ENCODE measurements around the gene PRKCE. TPM values are rescaled to one million over a fixed set of nuclear protein-coding genes. Genes with fewer than 3 reads are reported as not detected.

The PRKCE gene
- polyA plus RNA-seq, 3 donors, result 8.3 to 9.2 (median 8.7) TPM

DNA sequence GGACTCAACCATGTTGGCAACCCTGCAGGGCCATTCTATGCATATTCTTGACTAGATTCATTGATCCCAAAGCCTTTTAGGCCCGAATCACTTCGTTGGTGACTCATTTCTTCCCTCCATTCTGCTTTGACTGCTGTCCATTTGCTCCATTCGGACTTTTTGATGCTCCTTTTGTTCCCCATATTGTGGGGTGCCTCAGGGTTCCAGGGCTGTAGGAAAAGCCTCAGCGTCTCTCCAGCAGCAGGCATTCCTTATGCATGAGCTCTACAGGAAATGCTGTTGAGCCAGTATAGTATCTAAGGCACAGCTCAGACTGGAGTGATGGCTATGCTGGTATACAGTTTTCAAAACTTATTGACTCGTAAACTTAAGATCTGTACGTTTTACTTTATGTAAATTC lies 292.6 kb downstream of the PRKCE start:
- DNase-seq (ENCODE audit: low read depth in 3 of 3, low spot score in 2 of 3), result no peak

DNA sequence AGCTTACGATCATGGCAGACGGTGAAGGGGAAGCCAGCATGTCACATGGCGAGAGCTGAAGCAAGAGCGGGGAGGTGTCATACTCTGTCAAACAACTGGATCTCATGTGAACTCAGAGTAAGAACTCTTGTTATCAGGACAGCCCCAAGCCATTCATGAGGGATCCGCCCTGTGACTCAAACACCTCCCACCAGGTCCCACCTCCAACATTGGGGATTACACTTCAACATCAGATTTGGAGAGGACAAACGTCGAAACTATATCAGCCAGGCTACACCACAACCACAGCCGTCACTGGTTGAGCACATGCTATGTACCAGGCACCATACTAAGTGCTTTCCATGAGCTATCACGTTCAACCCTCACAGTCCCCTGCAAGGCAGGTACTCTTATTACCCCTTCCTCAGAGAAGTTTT lies 293.8 kb downstream of the PRKCE start:
- DNase-seq (ENCODE audit: low read depth in 3 of 3, low spot score in 2 of 3), result no peak

DNA sequence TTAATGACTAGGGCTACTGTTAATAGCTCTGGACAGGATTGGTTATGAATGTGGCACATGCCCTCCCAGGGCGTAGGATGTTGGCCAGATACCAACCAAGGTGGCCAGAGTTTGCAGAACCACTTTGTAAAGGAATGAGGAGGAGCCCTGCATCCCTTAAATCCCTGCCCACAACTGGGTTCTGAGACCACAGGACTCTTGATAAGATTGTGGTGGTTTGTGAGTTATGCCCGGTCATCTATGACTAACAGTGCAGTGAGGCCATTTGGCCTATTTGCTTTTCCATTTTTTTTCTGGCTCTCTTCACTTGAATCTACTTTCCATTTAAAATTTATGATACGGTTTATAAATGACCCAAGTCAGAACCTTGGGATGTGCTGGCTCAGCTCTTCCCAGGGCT lies 294.5 kb downstream of the PRKCE start:
- DNase-seq (ENCODE audit: low read depth in 3 of 3, low spot score in 2 of 3), result no peak

DNA sequence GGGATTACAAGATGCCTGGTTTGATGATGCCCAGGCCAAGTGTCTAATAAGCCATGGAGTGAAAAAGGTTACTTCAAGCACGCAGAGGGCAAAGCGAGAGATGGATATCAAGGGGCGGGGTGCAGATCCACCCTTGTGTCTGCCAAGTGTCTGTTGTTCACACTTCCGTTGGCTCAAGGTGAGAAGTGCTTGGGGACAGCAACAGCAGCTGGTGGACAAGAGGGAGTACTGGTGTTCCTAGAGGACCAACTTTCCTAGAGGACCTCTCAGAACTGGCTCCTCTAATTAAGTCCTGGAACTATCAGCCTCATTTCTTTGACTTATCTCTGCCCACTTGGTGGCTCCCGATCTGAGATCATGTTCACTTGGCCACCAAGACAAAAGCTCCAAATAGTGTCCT lies 299.1 kb downstream of the PRKCE start:
- DNase-seq (ENCODE audit: low read depth in 3 of 3, low spot score in 2 of 3), result no peak

DNA sequence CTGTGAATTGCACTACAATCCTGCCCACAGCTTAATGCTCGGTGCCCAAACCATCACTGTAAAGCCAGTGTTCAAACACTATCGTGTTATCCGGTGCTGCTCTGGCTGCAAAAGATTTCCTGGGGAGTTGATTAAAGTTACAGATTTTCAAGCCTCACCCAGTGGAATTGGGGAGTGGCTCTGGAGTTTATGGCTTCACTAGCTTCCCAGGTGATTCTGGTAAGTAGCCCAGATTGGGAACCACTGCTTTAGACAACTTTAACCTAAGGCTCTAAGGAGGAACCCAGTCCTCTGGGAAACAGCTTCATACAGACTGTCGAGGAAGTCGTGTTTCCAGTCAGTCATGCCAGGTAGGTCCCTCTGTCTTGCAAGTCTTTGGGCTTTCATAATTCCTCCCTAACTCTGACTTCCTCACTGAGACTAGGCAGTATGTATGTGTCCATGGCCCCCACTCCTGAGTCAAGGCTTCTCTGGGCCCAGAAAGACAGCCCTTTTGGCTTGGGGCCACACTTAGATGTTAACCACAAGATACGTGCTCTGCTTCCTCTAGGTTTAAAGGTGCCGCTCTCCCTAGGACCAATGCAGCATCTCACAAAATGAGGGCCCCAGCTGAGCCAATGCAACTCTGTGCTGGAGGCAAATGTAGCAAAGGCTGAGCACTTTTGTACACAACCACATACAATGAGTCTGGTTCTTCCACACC lies 299.7 kb downstream of the PRKCE start:
- DNase-seq (ENCODE audit: low read depth in 3 of 3, low spot score in 2 of 3), result no peak

DNA sequence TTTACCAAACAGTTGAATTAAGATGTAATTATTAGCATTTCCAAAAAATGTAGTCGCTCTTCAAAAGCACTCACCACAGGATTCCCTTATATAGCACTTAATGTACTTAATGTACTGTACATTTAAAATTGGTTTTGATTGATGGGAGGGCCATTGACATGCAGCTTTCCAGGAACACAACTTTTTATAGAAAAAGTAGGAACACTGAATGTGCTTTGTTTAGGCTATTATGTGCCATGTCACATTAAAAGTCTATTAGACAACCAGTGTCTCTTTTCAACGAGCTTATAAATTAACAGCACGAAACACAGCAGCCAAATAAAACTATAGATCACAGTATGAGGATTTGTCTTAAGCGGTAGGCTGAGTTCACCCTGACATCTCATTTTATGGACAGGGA lies 301.1 kb downstream of the PRKCE start:
- DNase-seq (ENCODE audit: low read depth in 3 of 3, low spot score in 2 of 3), result no peak

DNA sequence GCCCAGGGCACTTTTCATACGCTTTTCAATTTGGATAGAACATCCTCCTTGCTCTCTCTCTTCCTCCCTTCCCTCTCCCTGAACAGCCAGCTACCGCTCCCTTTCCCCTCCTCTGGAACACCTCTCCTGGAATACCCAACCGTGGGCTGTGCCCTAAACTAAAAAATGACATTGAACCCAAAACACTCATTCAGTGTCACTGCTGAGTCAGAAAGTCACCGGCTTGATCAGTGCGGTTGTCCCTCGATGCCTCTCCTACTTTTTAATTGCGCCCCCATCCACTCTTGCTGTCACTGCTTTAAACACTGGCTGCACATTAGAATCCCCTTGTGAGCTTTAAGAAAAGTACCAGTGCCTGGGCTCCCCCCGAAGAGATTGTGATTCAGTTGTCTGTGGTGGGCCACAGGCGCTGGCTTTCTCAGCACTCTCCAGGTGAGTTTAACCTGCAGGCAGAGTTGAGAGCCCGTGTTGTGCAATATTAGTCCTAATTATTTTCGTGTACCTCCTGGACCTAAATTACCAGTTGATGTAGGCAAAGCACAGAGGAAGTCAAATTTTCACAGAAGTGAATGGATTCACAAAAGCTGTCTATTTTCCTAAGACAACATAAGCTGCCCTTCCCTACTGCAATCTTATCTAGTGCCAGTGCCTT lies 302.0 kb downstream of the PRKCE start:
- DNase-seq (ENCODE audit: low read depth in 3 of 3, low spot score in 2 of 3), result no peak

DNA sequence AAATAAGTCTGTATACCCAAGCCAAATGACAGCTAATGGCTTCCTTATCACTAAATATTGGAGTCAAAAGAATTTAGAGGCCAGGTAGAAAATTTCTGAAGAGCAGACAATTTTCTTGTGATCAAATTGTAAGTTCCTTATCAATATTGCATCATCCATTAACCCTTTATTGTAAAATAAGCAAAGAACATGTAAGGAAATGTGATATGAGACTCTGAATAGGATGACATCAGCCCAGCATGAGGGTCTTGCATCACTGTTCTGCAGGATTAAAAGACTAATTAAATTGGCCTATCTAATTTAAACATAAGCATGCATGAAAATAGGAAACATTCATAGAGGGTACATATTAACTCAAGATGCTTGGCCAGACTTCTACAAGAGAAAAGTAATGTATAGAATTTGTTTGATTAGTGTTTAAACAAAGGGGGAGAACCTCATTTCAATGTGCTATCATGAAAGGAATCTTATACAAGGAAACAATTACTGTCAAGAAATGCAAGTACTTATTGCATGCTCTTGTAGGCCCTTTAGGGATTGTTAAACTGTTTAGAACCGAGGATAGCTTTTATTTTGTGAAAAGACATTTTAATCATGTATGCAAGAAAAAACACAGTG lies 302.9 kb downstream of the PRKCE start:
- no peak for DNase-seq (ENCODE audit: low read depth in 3 of 3, low spot score in 2 of 3)

DNA sequence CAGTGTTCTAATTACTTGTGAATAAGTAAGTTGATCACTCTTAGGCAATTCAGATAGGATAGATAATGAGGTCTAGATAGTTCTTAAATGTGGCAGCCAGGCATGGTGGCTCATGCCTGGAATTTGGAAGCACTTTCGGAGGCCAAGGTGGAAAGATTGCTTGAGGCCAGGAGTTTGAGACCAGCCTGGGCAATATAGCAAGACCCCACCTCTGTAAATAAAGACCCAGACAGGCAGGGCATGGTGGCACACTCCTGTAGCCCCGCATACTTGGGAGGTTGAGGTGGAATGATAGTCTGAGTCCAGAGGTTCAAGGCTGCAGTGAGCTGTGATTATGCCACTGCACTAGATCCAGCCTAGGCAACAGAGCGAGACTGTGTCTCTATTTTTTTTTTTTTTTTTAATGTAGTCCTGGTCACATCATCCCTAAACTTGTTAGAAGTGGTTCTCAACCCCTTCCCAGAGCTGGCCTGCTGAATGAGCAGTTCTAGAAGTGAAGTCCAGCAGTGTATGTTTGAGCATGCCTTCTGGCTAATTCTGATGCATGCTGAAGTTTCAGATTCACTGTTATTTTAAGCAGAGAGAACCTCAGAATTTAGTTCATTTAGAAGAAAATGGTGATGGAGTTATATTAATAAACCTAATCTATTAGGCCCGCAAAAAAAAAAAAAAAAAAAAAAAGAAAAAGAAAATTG lies 306.2 kb downstream of the PRKCE start:
- no peak for DNase-seq (ENCODE audit: low read depth in 3 of 3, low spot score in 2 of 3)

DNA sequence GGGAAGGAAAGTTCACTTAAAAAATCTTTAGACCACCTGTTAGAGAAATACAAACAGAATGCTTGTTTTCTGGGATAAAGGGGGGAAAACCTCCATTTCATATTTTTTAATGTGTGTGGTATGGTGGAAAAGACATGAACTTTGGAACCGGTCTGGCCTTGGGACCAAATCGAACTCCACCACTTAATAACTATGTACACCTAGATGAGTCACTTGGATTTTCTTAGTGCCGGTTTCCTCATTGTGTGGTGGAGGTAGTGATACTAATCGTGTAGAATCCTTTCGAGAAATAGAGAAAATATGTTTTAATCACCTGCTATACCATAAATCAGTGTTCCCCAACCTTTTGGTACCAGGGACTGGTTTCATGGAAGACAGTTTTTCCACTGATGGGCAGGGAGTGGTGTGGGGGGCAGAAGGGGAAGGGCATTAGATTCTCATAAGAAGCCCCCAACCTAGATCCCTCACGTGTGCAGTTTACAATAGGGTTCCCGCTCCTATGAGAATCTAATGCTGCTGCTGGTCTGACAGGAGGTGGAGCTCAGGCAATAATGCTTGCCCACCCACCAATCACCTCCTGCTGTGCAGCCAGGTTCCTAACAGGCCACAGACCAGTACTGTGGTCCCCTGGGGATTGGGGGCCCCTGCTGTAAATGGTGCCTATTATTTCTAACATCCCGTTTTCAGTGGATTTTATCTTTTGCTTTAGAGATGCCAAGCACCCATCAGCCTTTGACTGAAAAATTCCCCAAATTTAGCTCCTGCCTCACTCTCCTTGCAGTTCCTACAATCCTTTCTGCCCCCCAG lies 308.8 kb downstream of the PRKCE start:
- no peak for DNase-seq (ENCODE audit: low read depth in 3 of 3, low spot score in 2 of 3)

DNA sequence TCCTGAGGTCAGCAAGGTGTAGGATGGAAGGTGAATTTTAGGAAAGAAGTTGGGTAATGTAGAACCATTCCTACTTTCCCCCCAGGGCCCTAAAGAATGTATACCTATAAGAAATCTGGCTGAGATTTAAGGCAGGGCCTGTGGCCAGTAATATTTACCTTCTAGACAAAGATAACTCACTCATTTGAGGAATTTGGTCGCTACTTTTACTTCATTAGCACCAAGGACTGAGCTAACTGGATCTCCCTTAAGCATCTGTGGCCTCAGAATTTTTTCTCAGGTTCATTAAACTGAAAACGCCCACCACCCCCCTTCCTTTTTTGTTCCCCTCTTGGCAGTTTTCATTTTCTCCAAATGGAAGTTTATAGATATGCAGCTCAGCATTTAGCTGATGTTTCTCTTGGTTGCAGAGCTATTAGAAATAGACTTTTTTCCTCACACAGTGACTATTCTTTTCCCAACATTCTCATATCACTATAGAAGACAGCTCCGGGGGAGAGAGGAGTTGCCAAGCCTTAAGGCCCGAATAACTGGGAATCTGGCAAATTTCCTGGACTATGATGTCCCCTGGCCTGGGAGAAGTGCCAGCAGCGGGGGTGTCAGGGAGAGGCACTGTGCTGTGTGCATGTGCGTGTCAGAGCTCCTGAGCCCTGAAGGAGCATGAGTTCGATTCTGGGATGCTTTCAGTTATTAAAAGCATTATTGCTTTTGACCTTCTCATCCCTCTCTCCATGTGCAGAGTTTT lies 310.9 kb downstream of the PRKCE start:
- no peak for DNase-seq (ENCODE audit: low read depth in 3 of 3, low spot score in 2 of 3)

DNA sequence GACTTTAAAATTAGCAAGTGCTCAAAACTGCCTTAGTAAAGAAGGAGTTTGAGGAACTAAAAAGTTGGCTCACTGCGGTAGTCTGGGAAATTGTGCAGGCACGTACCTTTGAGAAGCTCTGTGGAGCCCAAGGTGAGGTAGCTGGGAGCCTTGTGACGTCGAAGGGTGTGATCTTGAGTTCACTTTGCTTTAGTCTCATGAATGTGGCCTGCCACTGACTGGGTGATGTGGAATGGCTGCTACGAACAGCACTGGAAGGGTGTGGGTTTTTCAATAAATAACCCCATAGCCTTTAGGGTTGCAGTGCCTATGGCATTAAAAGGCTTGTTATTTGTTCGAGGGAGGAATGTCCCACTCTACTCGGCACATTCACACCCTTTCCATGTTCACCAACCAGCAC lies 312.3 kb downstream of the PRKCE start:
- DNase-seq (ENCODE audit: low read depth in 3 of 3, low spot score in 2 of 3), result no peak

DNA sequence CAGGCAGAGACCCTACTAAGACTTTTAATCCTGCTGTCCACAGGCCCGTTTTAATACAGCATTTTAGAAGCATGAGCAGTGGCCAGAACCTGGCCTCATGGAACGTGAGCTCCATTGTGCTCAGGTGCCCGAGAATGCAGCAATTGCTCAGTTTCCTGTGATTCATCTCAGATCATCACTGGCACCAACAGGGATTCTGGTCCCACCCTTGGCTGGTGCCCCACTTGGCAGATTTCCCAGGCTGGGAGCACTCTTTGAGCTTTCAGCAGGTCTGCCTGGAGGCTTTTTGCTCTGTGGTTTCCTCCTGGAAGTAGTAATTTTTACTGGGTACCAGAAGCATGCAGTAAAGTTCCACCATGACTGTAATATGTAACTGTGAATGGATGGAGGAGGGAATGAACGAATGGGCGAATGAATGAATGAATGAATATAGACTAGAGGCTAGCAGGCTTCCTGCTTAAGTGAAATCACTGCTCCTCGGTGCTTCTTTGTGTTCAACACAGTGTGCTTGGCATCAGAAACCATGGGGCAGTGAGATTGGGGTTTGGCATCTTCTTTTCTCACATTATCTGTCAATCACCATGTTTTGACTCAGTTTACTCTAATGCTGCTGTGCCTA lies 312.9 kb downstream of the PRKCE start:
- no peak for DNase-seq (ENCODE audit: low read depth in 3 of 3, low spot score in 2 of 3)

DNA sequence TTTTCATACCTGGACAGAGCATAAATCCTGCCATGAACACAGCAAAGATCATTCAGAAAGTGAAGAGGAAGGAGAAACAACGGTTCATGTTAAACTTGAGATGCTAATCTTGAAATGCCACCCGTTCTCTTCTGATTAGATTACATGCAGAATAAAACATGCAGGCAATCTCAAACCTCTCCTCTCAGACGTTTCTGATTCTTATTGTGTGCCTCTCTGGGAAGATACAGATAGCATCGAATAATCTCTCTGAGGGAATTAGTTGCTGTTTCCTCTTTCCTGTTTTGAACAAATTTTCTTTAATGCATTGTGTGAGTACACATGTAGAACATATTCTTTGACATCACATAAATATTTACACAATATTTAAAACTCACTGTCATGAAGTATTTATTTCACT lies 313.4 kb downstream of the PRKCE start:
- DNase-seq (ENCODE audit: low read depth in 3 of 3, low spot score in 2 of 3), result no peak

DNA sequence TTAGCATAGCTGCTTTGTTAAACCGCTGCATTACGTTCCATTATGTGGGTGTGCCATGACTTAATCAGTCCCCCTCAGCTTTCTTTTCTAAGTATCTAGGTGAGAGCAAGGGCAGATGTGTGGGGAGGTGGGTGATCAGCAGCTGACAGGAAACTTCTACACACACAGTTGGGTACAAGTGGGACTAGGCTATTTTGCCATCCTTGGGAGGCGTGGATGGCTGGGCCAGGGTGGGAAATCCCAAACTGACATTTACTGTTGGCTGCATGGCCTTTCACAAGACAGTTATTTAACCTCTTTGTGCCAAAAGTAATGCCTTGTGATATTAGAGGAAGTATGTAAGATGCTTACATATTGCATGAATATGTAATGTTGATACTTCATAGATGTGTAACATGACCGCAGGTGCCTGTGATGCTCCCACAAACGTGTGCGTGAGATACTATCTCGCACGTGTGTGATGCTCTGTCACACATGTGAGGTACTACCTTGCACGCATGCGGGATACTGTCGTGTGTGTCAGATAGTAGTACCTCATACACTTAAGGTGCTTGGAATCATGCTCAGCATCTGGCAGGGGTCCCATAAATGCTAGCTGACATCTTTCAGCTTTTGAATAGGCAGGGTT lies 314.5 kb downstream of the PRKCE start:
- no peak for DNase-seq (ENCODE audit: low read depth in 3 of 3, low spot score in 2 of 3)

DNA sequence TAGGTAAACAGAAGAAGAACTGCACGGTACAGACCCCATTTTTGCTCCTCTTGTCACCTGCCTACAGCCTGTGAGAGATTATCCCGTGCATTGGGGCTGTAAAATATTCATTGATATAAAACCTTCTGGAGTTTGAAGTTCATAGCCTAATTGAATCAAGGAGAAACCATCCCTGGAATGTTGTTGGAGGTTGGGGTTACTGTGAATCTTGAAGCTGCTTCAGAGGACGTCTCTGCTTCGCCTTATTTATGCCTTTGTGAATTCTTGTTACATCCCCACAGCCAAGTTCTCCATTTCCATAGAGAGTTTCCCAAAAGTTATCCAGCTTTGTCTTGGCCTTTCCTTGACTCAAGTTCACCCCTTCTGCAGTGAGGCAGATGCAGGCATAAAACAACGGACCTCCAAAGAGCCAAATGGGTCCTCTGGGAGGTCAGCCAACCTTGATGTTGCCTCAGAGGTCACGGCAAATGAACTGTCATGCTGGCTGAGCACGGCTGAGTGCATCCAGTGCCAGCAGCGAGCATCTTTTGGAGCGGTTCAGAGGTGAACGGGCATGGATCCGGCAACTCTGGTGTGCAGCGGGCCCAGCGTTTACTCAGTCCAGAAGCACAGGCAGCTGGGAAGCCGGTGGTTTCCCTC lies 317.6 kb downstream of the PRKCE start:
- no peak for DNase-seq (ENCODE audit: low read depth in 3 of 3, low spot score in 2 of 3)

DNA sequence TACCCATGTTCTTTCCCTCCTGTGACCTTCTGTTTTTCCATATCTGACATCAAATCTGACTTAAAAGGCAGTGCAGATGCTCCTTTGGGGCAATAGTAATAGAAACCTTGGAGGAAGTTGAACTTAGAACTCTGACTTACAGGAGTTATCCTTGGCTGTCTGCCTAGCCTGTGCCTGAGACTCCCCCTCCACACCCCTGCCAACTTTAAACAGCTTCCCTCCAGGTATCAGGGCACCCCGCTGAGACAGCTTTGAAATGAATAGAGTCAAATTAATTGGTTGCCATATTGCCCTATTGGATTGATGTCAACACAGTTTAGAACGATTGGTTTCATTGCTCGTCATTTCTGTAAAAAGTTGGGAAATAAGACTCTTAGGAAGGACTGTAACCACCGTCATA lies 322.0 kb downstream of the PRKCE start:
- no peak for DNase-seq (ENCODE audit: low read depth in 3 of 3, low spot score in 2 of 3)

DNA sequence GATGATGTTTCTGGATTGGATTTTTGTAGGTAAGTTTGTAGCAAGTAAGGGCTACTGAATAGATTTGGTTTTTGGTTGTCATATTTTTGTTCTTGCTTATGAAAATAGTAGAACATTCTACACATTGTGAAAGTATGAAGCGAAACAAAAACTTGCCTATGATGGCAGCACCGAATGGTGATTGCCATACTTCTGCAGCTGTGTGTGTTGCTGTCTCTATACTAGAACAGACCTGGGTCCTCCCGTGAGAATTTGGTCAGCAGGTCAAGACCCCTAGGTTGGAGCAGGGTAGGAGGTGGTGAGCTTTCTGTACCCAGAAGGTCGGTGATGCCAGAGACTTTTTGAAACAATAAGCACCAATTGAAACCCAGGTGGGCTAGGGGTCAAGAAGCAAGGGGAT lies 322.6 kb downstream of the PRKCE start:
- DNase-seq (ENCODE audit: low read depth in 3 of 3, low spot score in 2 of 3), result no peak
